PFSK-1 (cell line): ENCODE measurements around the gene PLXNA1.

Experiments
- POLR2AphosphoS5 ChIP-seq: IDR thresholded peaks from 2 replicates; pipeline ENCODE4 v1.6.1; 2012; ENCODE audit warnings: low read depth, mild to moderate bottlenecking, control low read depth, low read length, moderate library complexity
- SIN3A ChIP-seq: IDR thresholded peaks from 2 replicates; pipeline ENCODE4 v1.6.1; 2012; ENCODE audit warnings: mild to moderate bottlenecking, low read length, moderate library complexity, borderline replicate concordance; ENCODE audit not compliant: insufficient read depth
- TF ChIP-seq, protein P1 (sequence below), 2 experiments: IDR thresholded peaks; 2 replicates each; pipeline versions ENCODE4 v1.6.1 to v1.8.0; 2011 to 2012; ENCODE audit warnings: low read depth in 2 of 2, low read length in 2 of 2, control low read depth in 1 of 2, inconsistent platforms in 1 of 2, mild to moderate bottlenecking in 1 of 2, moderate library complexity in 1 of 2; ENCODE audit not compliant: insufficient read depth in 1 of 2

DNA sequence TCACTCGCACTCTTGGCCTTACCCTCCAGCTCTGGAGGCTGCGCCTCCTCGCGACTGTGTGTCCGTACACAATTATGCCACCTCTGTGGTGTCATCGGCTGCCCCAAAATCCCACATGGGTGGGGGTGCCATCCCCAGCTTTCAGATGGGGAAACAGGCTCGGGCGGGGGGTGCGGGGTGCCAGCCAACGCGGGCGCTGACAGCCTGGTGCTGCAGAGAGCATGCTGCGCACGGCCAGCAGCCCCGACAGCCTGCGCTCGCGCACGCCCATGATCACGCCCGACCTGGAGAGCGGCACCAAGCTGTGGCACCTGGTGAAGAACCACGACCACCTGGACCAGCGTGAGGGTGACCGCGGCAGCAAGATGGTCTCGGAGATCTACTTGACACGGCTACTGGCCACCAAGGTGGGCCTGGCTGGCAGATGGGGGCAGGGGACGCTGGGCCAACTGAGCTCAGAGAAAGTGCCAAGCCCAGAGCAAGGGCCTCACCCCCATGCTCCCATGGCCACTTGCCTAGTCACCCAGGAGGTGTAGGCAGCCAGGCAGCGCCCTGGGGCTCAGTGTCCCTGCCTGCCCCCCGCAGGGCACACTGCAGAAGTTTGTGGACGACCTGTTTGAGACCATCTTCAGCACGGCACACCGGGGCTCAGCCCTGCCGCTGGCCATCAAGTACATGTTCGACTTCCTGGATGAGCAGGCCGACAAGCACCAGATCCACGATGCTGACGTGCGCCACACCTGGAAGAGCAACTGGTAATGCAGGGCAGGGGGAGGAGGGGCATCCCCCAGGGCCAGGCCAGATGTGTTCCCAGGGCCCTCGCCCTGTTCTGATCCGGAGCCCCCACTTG, 47.0 kb downstream of the PLXNA1 start:
- TF ChIP-seq POLR2AphosphoS5 (no peak), SIN3A (no peak)
- TF ChIP-seq, protein P1, sequence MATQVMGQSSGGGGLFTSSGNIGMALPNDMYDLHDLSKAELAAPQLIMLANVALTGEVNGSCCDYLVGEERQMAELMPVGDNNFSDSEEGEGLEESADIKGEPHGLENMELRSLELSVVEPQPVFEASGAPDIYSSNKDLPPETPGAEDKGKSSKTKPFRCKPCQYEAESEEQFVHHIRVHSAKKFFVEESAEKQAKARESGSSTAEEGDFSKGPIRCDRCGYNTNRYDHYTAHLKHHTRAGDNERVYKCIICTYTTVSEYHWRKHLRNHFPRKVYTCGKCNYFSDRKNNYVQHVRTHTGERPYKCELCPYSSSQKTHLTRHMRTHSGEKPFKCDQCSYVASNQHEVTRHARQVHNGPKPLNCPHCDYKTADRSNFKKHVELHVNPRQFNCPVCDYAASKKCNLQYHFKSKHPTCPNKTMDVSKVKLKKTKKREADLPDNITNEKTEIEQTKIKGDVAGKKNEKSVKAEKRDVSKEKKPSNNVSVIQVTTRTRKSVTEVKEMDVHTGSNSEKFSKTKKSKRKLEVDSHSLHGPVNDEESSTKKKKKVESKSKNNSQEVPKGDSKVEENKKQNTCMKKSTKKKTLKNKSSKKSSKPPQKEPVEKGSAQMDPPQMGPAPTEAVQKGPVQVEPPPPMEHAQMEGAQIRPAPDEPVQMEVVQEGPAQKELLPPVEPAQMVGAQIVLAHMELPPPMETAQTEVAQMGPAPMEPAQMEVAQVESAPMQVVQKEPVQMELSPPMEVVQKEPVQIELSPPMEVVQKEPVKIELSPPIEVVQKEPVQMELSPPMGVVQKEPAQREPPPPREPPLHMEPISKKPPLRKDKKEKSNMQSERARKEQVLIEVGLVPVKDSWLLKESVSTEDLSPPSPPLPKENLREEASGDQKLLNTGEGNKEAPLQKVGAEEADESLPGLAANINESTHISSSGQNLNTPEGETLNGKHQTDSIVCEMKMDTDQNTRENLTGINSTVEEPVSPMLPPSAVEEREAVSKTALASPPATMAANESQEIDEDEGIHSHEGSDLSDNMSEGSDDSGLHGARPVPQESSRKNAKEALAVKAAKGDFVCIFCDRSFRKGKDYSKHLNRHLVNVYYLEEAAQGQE (IDR thresholded peaks at IDR 0.05; ENCODE audit: insufficient read depth in 1 of 2, low read depth in 2 of 2, low read length in 2 of 2): no peak
